ENCODE measurements around the gene OGFRL1.

- TF ChIP-seq TARDBP (IDR thresholded peaks at IDR 0.05) (no peak), SP1 (IDR thresholded peaks at IDR 0.05) (no peak), BHLHE40 (IDR thresholded peaks at IDR 0.05; ENCODE audit: borderline replicate concordance) (no peak), FOXM1 (IDR thresholded peaks at IDR 0.05; ENCODE audit: borderline replicate concordance) (no peak), PKNOX1 (IDR thresholded peaks at IDR 0.05) (no peak), ARNT (IDR thresholded peaks at IDR 0.05) (no peak), NFRKB (IDR thresholded peaks at IDR 0.05) (no peak), CTBP1 (IDR thresholded peaks at IDR 0.05; ENCODE audit: borderline replicate concordance) (no peak), FOXA1 (IDR thresholded peaks at IDR 0.05) (no peak)
These were observed 5.5 kb downstream of the OGFRL1 start for GRCh38 chr6:71294121-71294523.
